SK-N-MC (cell line): ENCODE results near the gene OR2T3.
"Not testable (repeated sequence)": the region's sequence is repeated elsewhere in the genome, so short reads cannot be mapped to it uniquely, and the experiment has no call there.

Source experiments
- DNase-seq: peaks from one replicate; pipeline ENCODE4 v3.0.0-alpha.2; 2011; ENCODE audit warnings: low read depth, low spot score
- H3K27ac ChIP-seq: fragments of 200-600 bp; sonication (generic); 2 replicates; pipeline ENCODE4 v1.5.1; 2016; ENCODE audit warnings: mixed run types
- H3K36me3 ChIP-seq: fragments of 200-600 bp; sonication (generic); 2 replicates; pipeline ENCODE4 v1.6.1; 2017; ENCODE audit warnings: antibody characterized with exemption, low read length, mixed read lengths; ENCODE audit not compliant: insufficient read depth
- H3K4me3 ChIP-seq: fragments of 200-600 bp; sonication (generic); 2 replicates; pipeline ENCODE4 v1.5.1; 2016
- H3K9ac ChIP-seq: fragments of 200-600 bp; sonication (generic); 2 replicates; pipeline ENCODE4 v1.8.0; 2017; ENCODE audit warnings: mixed run types, mixed read lengths; ENCODE audit not compliant: insufficient read length
- H3K9me3 ChIP-seq: fragments of 200-600 bp; sonication (generic); 2 replicates; pipeline ENCODE4 v1.6.1; 2017; ENCODE audit warnings: low read depth, mild to moderate bottlenecking, antibody characterized with exemption, low read length, moderate library complexity, mixed read lengths
- EZH2 ChIP-seq: fragments of 200-600 bp; sonication (generic); IDR thresholded peaks from one replicate; pipeline ENCODE4 v1.6.1; 2017; ENCODE audit warnings: antibody characterized with exemption
- FOXP2 ChIP-seq: optimal IDR thresholded peaks from 2 replicates; pipeline ENCODE3; 2011; ENCODE audit warnings: mild to moderate bottlenecking, moderate library complexity; ENCODE audit not compliant: insufficient read depth; ENCODE audit errors: extremely low read length, control extremely low read depth
- POLR2AphosphoS5 ChIP-seq: IDR thresholded peaks from 2 replicates; pipeline ENCODE4 v1.6.1; 2012; ENCODE audit warnings: mild to moderate bottlenecking, low read depth, low read length, borderline replicate concordance

OR2T3 gene

DNA sequence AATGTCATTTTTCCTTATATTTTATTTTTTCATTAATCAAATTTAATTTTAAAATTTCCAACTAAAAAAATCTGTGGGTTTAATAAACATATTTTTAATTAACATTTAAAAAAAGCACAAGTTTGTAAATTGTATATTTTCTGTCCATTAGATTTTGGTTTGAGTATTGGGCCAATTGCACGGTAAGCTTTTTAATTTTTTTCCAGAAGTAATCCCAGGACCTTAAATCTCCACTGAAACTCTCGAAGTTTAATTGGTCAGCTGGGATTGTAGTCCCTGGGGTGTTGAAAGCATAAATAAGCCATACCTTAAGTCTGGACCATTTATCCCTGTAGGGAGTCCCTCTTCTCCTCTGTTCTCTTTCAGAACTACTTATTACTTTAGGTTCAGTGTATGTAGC, 34.6 kb downstream of the OR2T3 start, which contains the start of gene OR2G6:
Gene OR2G6 (plus strand): TSS at position 301 of the 400 bp plus-strand sequence. CDS start 13,574 bp downstream, outside the sequence.
- not testable (repeated sequence) for H3K36me3 ChIP-seq, H3K27ac ChIP-seq, H3K9ac ChIP-seq, DNase-seq, H3K4me3 ChIP-seq, H3K9me3 ChIP-seq

GRCh38 chr1:248510217-248510616, 37.1 kb downstream of the OR2T3 start:
- DNase-seq, H3K9me3 ChIP-seq, H3K4me3 ChIP-seq, H3K27ac ChIP-seq, H3K36me3 ChIP-seq, H3K9ac ChIP-seq: not testable (repeated sequence)

- Histone ChIP-seq H3K4me3 (no peak overlapping the region), H3K27ac (no peak overlapping the region), H3K9me3 (no peaks in the 10 kb centered on the region), H3K36me3 (no peaks in the 10 kb centered on the region), H3K9ac (no peak overlapping the region)
- no peak for TF ChIP-seq FOXP2
- TF ChIP-seq POLR2AphosphoS5 = no peak
- no peak for TF ChIP-seq EZH2
- DNase-seq = no peak
Observed at GRCh38 chr1:248521856-248522255, 48.7 kb downstream of the OR2T3 start.
